Measurements from ENCODE around the gene RAB31.

DNA sequence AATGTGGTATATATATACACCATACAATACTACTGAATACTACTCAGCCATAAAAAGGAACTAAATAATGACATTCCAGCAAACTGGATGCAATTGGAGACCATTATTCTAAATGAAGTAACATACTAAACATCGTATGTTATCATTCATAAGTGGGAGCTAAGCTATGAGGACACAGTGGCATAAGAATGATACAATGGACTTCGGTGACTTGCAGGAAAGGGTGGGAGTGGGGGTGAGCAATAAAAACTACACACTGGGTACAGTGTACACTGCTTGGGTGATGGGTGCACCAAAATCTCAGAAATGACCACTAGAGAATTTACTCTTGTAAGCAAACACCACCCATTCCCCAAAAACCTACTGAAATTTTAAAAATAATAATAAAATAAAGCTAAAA is 87.9 kb downstream of the RAB31 start:
- TF ChIP-seq, protein P1, sequence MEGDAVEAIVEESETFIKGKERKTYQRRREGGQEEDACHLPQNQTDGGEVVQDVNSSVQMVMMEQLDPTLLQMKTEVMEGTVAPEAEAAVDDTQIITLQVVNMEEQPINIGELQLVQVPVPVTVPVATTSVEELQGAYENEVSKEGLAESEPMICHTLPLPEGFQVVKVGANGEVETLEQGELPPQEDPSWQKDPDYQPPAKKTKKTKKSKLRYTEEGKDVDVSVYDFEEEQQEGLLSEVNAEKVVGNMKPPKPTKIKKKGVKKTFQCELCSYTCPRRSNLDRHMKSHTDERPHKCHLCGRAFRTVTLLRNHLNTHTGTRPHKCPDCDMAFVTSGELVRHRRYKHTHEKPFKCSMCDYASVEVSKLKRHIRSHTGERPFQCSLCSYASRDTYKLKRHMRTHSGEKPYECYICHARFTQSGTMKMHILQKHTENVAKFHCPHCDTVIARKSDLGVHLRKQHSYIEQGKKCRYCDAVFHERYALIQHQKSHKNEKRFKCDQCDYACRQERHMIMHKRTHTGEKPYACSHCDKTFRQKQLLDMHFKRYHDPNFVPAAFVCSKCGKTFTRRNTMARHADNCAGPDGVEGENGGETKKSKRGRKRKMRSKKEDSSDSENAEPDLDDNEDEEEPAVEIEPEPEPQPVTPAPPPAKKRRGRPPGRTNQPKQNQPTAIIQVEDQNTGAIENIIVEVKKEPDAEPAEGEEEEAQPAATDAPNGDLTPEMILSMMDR (IDR thresholded peaks at IDR 0.05; ENCODE audit: poor library complexity, severe bottlenecking): no peak
- TF ChIP-seq MXI1 (conservative IDR thresholded peaks at IDR 0.05; ENCODE audit: poor library complexity, severe bottlenecking) (no peak), EZH2 (IDR thresholded peaks at IDR 0.05; ENCODE audit: borderline replicate concordance, insufficient read depth, low read length, poor library complexity, severe bottlenecking) (no peak), TAF1 (IDR thresholded peaks at IDR 0.05; ENCODE audit: low read depth) (no peak), RAD21 (conservative IDR thresholded peaks at IDR 0.05) (no peak)

Data from neural cell (in vitro differentiated cells).